M059J (cell line): Measurements from ENCODE around the gene WNT7A. TPM values are rescaled to one million over a fixed set of nuclear protein-coding genes. Genes with fewer than 3 reads are reported as not detected.
"Not testable (repeated sequence)": the region's sequence is repeated elsewhere in the genome, so short reads cannot be mapped to it uniquely, and the experiment has no call there.

Experiments
- DNase-seq: peaks from one replicate; pipeline ENCODE4 v3.0.0-alpha.2; 2012; ENCODE audit warnings: low read depth
- total RNA-seq: library from RNA; depleted of rRNA; stranded (reverse); fragments of >200 nt; shearing (Covaris generic); gene quantifications from 2 replicates; pipeline ENCODE4 v1.2.3, GENCODE V29; 2014

WNT7A gene
- total RNA-seq, 1 experiment from 2014 or later = 0.15 TPM

GRCh38 chr3:13865581-13865980 is 14.3 kb downstream of the WNT7A start:
- no peak for DNase-seq

GRCh38 chr3:13865106-13865505 is 14.8 kb downstream of the WNT7A start:
- DNase-seq = no peak

GRCh38 chr3:13863965-13864595 is 15.8 kb downstream of the WNT7A start:
- no peak for DNase-seq

- DNase-seq = no peak
Observed at GRCh38 chr3:13863382-13863952, 16.4 kb downstream of the WNT7A start.

- no peak for DNase-seq
Observed at GRCh38 chr3:13861461-13861860, 18.4 kb downstream of the WNT7A start.

GRCh38 chr3:13860001-13860400 is 19.9 kb downstream of the WNT7A start:
- no peak for DNase-seq

GRCh38 chr3:13858768-13859520 is 20.9 kb downstream of the WNT7A start:
- no peak for DNase-seq

GRCh38 chr3:13857702-13858380 is 22.0 kb downstream of the WNT7A start:
- DNase-seq = no peak

- DNase-seq = not testable (repeated sequence)
Observed at GRCh38 chr3:13856628-13857027, 23.2 kb downstream of the WNT7A start.

GRCh38 chr3:13856006-13856405 is 23.9 kb downstream of the WNT7A start:
- DNase-seq = no peak

GRCh38 chr3:13854492-13854891 is 25.4 kb downstream of the WNT7A start:
- DNase-seq = no peak

GRCh38 chr3:13853978-13854296 is 25.9 kb downstream of the WNT7A start:
- DNase-seq = peak; percentile 78

- DNase-seq = no peak
Observed at GRCh38 chr3:13853256-13853977, 26.5 kb downstream of the WNT7A start.

- DNase-seq = peak; percentile 67
Observed at GRCh38 chr3:13852638-13853009, 27.2 kb downstream of the WNT7A start.

- no peak for DNase-seq
Observed at GRCh38 chr3:13851997-13852637, 27.8 kb downstream of the WNT7A start.

- DNase-seq = peak; percentile 53
Observed at GRCh38 chr3:13851091-13851849, 28.6 kb downstream of the WNT7A start.

GRCh38 chr3:13850161-13850945 is 29.5 kb downstream of the WNT7A start:
- peak; percentile 90 for DNase-seq

GRCh38 chr3:13849018-13849417 is 30.9 kb downstream of the WNT7A start:
- no peak for DNase-seq

GRCh38 chr3:13846716-13847570 is 32.9 kb downstream of the WNT7A start:
- no peak for DNase-seq
